Stimulated activated CD4-positive, alpha-beta T cell treated with anti-CD3 and anti-CD28 coated beads, Interleukin-12 subunit alpha, Interleukin-12 subunit beta, amount 100 ng/mL, for 4 hours (primary cell): Measurements from ENCODE around the gene RFC2.
"Not testable (repeated sequence)": the region's sequence is repeated elsewhere in the genome, so short reads cannot be mapped to it uniquely, and the experiment has no call there.

Experiments used
- DNase-seq: peaks from one replicate; pipeline ENCODE4 v3.0.0-alpha.2; 2020

RFC2 gene

GRCh38 chr7:74246497-74246896 is 7.7 kb downstream of the RFC2 start:
- DNase-seq: no peak

DNA sequence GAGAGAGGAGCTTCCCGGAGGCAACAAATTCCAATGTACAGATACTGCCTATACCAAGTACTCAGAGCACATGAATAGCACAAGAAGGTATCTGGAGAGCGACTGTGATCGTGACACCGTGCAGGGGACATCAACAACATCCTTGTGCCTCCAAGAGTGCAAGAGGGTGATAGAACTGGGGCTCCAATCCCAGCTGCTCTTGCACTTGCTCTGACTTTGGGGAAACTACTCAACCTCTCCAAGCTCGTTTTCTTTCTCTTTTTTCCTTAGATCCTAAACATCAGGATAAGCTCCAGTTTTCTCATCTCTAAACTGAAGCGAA is 12.1 kb downstream of the RFC2 start:
- DNase-seq: no peak

DNA sequence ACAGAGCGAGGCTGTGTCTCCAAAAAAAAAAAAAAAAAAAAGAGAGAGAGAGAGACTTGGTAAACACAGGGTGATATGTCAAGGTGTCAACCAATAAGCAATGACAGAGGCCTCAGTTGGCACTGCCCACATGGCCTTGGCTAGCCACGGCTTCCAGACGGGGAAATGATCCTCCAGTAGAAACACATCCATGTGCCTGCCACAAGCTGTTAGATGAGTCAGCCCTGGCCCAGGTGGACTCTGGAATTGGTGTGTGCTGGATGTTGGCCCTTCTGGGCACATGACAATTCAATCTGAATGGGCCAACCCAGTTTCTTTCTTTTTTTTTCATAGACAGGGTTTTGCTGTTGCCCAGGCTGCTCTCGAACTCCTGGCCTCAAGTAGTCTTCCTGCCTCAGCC is 13.7 kb downstream of the RFC2 start:
- no peak for DNase-seq

DNA sequence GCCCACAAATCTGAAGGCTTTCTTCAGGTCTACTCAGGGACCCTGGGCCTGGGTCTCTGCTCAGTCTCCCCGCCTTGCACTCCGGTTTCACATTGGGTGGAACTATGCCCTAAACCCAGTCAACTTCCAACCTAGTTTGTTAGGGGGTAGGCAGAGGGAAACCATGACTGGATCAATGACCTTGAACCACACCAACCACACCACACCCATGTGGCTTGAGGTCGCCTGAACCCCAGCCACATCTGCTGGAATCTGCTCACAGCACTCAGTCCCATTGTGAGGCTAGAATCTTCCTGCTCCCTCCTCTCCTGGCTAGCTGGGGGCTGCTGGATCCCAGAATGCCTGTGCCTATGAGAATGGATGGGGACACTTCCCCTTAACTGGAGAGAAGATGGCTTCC is 17.9 kb downstream of the RFC2 start:
- no peak for DNase-seq

- DNase-seq: no peak
Measured at GRCh38 chr7:74235518-74236268, 18.5 kb downstream of the RFC2 start.

- no peak for DNase-seq
Measured at GRCh38 chr7:74233655-74234285, 20.4 kb downstream of the RFC2 start.

DNA sequence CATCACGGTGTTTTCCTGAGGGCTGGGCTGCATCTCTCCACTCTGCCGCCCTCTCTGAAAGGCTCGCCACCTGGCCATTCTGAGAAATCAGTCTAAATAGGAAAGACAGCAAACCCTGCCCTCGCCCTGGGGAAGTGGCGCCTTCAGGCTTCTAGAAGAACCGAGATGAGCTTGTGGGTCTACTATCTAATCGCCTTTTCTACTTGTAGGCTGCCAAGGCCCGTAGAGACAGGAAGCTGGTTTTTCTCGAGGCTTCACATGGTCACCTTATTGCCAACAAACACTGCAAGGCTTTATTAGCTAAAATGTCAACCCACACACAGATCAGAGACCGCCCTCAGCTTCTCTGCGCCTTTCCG is 23.0 kb downstream of the RFC2 start:
- DNase-seq: no peak

- DNase-seq: no peak
Measured at GRCh38 chr7:74230446-74231231, 23.6 kb downstream of the RFC2 start.

DNA sequence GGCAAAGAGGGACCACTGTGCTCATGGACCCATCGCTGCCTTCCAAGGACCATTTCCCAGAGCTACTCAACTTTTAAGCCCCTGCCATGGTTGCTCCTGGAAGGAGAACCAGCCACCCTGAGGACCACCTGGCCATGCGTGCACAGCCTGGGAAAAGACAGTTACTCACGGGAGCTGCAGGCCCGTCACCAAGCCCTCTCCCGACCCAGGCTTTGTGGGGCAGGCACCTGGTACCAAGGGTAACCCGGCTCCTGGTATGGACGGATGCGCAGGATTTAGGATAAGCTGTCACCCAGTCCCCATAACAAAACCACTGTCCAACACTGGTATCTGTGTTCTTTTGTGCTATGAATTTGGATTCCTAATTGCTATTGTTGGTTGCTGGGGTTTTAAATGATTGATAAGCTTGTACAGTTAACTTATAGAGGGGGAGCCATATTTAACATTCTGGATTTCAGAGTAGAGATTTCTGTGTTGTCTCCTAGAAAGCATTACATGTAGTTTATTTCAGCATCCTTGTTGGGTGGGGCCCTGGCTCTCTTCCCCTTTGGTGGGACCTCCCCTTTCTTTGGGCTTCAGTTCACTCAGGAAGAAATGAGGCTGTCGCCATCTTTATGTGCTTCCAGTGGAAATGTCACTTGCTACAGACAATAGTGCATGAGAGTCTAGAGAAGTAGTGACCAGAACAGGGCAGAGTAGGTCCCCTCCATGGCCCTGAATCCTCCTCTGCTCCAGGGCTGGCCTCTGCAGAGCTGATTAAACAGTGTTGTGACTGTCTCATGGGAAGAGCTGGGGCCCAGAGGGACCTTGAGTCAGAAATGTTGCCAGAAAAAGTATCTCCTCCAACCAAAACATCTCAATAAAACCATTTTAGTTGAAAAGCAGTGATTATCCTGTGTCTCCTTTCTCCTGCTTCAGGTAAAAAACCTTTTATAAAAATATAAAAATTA is 25.0 kb downstream of the RFC2 start:
- no peak for DNase-seq

GRCh38 chr7:74226633-74227032 is 27.6 kb downstream of the RFC2 start:
- DNase-seq: no peak

DNA sequence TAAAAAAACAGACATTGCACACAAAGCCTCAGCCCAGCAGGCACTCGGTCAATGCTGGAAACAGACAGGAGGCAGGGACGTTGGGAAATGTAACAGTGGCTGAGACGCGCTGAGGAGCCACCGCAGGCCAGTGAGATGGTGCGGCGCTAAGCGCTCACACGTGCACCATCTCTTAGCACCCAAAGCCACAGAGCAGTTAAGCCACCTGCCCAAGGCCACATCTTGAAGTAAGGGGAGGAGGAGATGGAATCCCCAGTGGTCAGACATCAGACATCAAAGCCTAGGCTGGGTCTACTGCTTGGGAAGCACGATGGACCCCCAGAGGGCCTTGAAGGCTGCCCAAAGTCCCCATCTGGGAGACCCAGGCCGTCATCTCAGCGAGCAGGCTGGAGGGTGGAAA is 28.8 kb downstream of the RFC2 start:
- DNase-seq: no peak

- DNase-seq: not testable (repeated sequence)
Measured at GRCh38 chr7:74224907-74225306, 29.3 kb downstream of the RFC2 start.

DNA sequence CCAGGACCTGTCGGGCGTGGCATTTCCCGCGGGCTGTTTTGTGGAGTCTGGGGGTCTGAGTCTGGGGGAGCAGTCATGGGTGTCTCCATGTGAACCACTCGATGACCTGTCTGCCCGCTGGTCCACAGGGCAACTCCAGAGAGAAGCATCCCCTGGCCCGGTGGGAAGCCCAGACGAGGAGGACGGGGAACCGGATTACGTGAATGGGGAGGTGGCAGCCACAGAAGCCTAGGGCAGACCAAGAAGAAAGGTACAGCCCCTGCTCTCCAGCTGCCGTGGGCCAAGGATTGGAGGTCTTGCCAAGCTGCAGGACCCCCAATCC is 29.7 kb downstream of the RFC2 start:
- no peak for DNase-seq

- DNase-seq: no peak
Measured at GRCh38 chr7:74223711-74224510, 30.3 kb downstream of the RFC2 start.

- no peak for DNase-seq
Measured at GRCh38 chr7:74222851-74223710, 31.1 kb downstream of the RFC2 start.

DNA sequence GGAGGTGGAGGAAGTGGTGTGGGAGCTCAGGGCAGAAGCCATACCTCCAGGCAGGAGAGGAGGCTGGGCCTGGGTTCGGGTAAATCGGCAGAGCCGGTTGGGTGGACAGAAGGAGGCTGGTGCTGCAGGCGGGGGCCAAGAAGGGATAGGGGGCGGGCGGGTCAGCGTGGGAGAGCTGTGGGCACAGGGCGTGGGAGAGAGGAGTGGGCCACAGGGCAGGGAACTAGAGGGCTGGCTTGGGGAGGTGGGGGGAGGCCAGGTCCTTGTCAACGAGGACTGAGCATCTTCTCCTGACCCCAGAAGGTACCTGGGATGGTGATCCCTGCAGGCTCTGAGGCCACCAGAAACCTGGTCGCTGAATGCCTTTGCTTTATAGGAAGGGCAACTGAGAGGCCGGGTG is 32.5 kb downstream of the RFC2 start:
- no peak for DNase-seq

DNA sequence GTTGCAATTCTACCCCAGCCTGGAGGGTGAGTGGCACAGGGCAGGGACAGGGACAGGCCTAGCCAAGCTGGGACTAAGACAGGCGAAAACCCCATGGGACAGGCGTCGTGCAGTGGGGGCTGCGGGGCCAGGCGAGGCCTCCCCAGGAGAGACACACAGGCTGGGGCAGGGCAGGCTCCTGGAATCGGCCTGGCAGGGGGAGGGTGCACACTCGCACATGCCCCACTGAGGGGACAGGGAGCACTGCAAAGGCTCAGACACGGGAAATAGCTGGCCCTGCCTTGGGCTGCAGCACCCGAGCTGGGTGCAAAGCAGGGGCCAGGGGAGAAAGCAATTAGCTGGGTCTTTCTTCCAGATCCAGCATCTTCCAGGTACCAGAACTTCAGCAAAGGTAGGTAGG is 34.0 kb downstream of the RFC2 start:
- no peak for DNase-seq

GRCh38 chr7:74219416-74219815 is 34.8 kb downstream of the RFC2 start:
- DNase-seq: no peak

DNA sequence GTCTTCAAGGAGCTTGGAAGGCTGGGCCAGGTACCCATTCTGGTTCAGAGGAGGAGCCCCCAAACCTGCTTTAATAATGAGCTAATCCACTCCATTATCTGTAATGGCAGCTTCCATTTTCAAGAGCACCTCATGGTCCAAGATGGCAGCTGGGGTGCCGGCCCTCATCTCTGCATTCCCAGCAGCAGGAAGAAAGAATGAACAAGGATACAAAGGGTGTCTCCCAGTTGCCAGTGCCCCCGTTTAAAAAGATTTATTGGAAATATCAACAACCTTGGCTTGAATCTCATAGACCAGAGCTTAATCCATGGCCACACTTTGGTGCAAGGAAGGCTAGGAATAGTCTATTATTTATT is 35.9 kb downstream of the RFC2 start:
- DNase-seq: no peak

DNA sequence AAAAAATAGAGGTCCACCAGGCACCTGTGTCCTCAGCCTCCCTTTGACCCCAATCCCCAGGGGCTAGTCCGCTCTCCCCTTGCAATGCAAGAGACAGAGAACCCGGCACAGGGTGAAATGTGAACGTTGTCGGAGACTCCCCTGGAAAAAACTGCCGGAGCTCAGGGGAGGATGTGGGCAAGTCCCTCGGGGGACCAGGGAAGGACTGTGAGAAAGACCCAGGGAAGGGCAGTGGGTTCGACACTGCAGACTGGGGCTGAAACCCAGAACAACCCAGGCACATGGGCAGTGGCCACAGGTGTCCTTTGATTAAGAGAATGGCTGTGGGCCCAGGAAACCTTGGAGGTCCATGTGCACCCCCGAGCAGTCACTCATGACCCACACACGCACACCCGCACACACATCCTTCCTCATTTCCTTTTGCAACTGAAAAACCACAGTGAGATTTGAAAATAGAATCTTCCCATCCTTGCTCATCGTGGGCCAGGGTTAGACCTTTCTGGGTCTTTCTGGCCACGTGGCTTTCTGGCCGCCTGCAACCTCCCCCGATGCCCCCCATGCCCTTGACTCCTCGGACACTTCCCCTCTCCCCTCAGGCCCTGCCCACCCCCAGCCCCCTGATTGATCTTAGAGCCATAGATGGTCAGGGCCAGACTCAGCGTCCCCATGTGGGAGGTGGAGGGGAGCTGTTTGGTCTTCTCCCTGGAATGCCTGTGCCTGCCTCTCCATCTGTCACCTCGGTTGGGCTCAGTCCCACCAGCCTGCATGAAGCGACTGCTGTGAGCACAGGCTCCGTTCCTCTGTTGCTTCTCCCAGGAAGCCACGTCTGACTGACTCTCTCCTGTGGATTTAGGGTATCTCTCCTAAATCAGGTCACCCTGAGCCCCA is 36.5 kb downstream of the RFC2 start:
- no peak for DNase-seq
